Suprapubic skin (tissue), 3 donors: Measurements from ENCODE around the gene AVP.

Experiments
- CTCF ChIP-seq, 2 donors: fragments of 200-600 bp in 1 of 2; fragments of 450-650 bp in 1 of 2; sonication (generic) in 1 of 2; IDR thresholded peaks; one replicate each; pipeline ENCODE4 v1.5.1; 2016 to 2019; ENCODE audit warnings: antibody characterized with exemption in 2 of 2, mild to moderate bottlenecking in 1 of 2, moderate library complexity in 1 of 2
- POLR2A ChIP-seq, 2 donors: fragments of 450-650 bp; IDR thresholded peaks; one replicate each; pipeline ENCODE4 v1.6.1; 2017; ENCODE audit warnings: antibody characterized with exemption in 2 of 2, mild to moderate bottlenecking in 2 of 2, moderate library complexity in 2 of 2

GRCh38 chr20:3051385-3052019 lies 33.0 kb downstream of the AVP start:
- TF ChIP-seq CTCF (IDR thresholded peaks at IDR 0.05): no peak
- no peak for TF ChIP-seq POLR2A (IDR thresholded peaks at IDR 0.05)
